HUES48 (cell line): ENCODE data around the gene FRMPD4.
A peak's percentile ranks its signal among the peaks of the same experiment; 100 is the strongest.

Experiments used
- H3K27ac ChIP-seq: one replicate; pipeline ENCODE4 v1.7.0; 2013; ENCODE audit warnings: low read depth, low read length, inconsistent platforms
- H3K27me3 ChIP-seq: 2 replicates; pipeline ENCODE4 v1.6.1; 2013; ENCODE audit warnings: mild to moderate bottlenecking, low read length; ENCODE audit not compliant: control insufficient read depth, insufficient read depth
- H3K36me3 ChIP-seq: 2 replicates; pipeline ENCODE4 v1.6.1; 2013; ENCODE audit warnings: low read length; ENCODE audit not compliant: control insufficient read depth, insufficient read depth
- H3K4me1 ChIP-seq: 2 replicates; pipeline ENCODE4 v1.6.1; 2013; ENCODE audit warnings: mild to moderate bottlenecking, low read length; ENCODE audit not compliant: control insufficient read depth, insufficient read depth
- H3K4me3 ChIP-seq: 2 replicates; pipeline ENCODE4 v1.5.1; 2013; ENCODE audit warnings: mild to moderate bottlenecking, low read depth, low read length
- H3K9ac ChIP-seq: 2 replicates; pipeline ENCODE4 v1.6.1; 2013; ENCODE audit warnings: mild to moderate bottlenecking, low read depth, low read length, moderate library complexity
- H3K9me3 ChIP-seq: 2 replicates; pipeline ENCODE4 v1.6.1; 2013; ENCODE audit warnings: low read length; ENCODE audit not compliant: control insufficient read depth, insufficient read depth

The FRMPD4 gene

GRCh38 chrX:12434493-12434892 is 296.2 kb downstream of the FRMPD4 start:
- Histone ChIP-seq H3K27me3 (peaks cover 3% of the 10 kb centered on the region; the same call in 1 of the 2 replicates), H3K36me3 (no peaks in the 10 kb centered on the region), H3K27ac (no peak overlapping the region), H3K9ac (no peak overlapping the region), H3K4me1 (peaks cover 22% of the 10 kb centered on the region), H3K9me3 (no peaks in the 10 kb centered on the region), H3K4me3 (no peak overlapping the region)

GRCh38 chrX:12439416-12439815 is 301.1 kb downstream of the FRMPD4 start:
- H3K4me1 ChIP-seq: peaks cover 46% of the 10 kb centered on the region
- H3K27me3 ChIP-seq: no peaks in the 10 kb centered on the region; the same call in 1 of the 2 replicates
- no peak overlapping the region for H3K9ac ChIP-seq
- H3K36me3 ChIP-seq: no peaks in the 10 kb centered on the region
- H3K9me3 ChIP-seq: no peaks in the 10 kb centered on the region
- no peak overlapping the region for H3K27ac ChIP-seq
- no peak overlapping the region for H3K4me3 ChIP-seq

GRCh38 chrX:12440246-12440645 is 302.0 kb downstream of the FRMPD4 start:
- no peaks in the 10 kb centered on the region for H3K36me3 ChIP-seq
- H3K27ac ChIP-seq: peak overlapping the region; percentile 17
- no peaks in the 10 kb centered on the region; the same call in 1 of the 2 replicates for H3K27me3 ChIP-seq
- no peak overlapping the region for H3K4me3 ChIP-seq
- H3K9ac ChIP-seq: no peak overlapping the region
- H3K9me3 ChIP-seq: no peaks in the 10 kb centered on the region
- peaks cover 46% of the 10 kb centered on the region for H3K4me1 ChIP-seq

GRCh38 chrX:12441381-12442128 is 303.3 kb downstream of the FRMPD4 start:
- Histone ChIP-seq H3K27ac (no peak overlapping the region), H3K36me3 (no peaks in the 10 kb centered on the region), H3K4me3 (no peak overlapping the region), H3K27me3 (no peaks in the 10 kb centered on the region; the same call in 1 of the 2 replicates), H3K9ac (no peak overlapping the region), H3K9me3 (no peaks in the 10 kb centered on the region), H3K4me1 (peaks cover 46% of the 10 kb centered on the region)

GRCh38 chrX:12443534-12444098 is 305.3 kb downstream of the FRMPD4 start:
- Histone ChIP-seq H3K4me3 (no peak overlapping the region), H3K9me3 (no peaks in the 10 kb centered on the region), H3K27me3 (no peaks in the 10 kb centered on the region; the same call in 1 of the 2 replicates), H3K9ac (no peak overlapping the region), H3K4me1 (peaks cover 32% of the 10 kb centered on the region), H3K27ac (no peak overlapping the region), H3K36me3 (no peaks in the 10 kb centered on the region)

GRCh38 chrX:12446342-12447075 is 308.2 kb downstream of the FRMPD4 start:
- Histone ChIP-seq H3K27me3 (no peaks in the 10 kb centered on the region), H3K4me1 (peaks cover 4% of the 10 kb centered on the region; the same call in 1 of the 2 replicates), H3K9me3 (no peaks in the 10 kb centered on the region), H3K9ac (no peak overlapping the region), H3K27ac (no peak overlapping the region), H3K36me3 (no peaks in the 10 kb centered on the region), H3K4me3 (no peak overlapping the region)

GRCh38 chrX:12447448-12448064 is 309.3 kb downstream of the FRMPD4 start:
- Histone ChIP-seq H3K4me3 (no peak overlapping the region), H3K9me3 (no peaks in the 10 kb centered on the region), H3K27ac (no peak overlapping the region), H3K4me1 (no peaks in the 10 kb centered on the region), H3K27me3 (no peaks in the 10 kb centered on the region), H3K36me3 (no peaks in the 10 kb centered on the region), H3K9ac (no peak overlapping the region)

- Histone ChIP-seq H3K27me3 (no peaks in the 10 kb centered on the region), H3K9me3 (no peaks in the 10 kb centered on the region), H3K36me3 (no peaks in the 10 kb centered on the region), H3K4me1 (no peaks in the 10 kb centered on the region), H3K9ac (no peak overlapping the region), H3K27ac (no peak overlapping the region), H3K4me3 (no peak overlapping the region)
These were observed 314.0 kb downstream of the FRMPD4 start for GRCh38 chrX:12452268-12452667.

- Histone ChIP-seq H3K4me1 (no peaks in the 10 kb centered on the region; the same call in 1 of the 2 replicates), H3K36me3 (no peaks in the 10 kb centered on the region), H3K27ac (no peak overlapping the region), H3K27me3 (no peaks in the 10 kb centered on the region), H3K9me3 (no peaks in the 10 kb centered on the region), H3K4me3 (no peak overlapping the region), H3K9ac (no peak overlapping the region)
These were observed 322.7 kb downstream of the FRMPD4 start for GRCh38 chrX:12460929-12461328.

- no peaks in the 10 kb centered on the region; the same call in 1 of the 2 replicates for H3K4me1 ChIP-seq
- no peaks in the 10 kb centered on the region for H3K9me3 ChIP-seq
- no peak overlapping the region for H3K9ac ChIP-seq
- no peaks in the 10 kb centered on the region for H3K27me3 ChIP-seq
- no peak overlapping the region for H3K4me3 ChIP-seq
- no peaks in the 10 kb centered on the region for H3K36me3 ChIP-seq
- no peak overlapping the region for H3K27ac ChIP-seq
These were observed 324.8 kb downstream of the FRMPD4 start for GRCh38 chrX:12463052-12463451.
